GM12864 (cell line): ENCODE results near the gene ZNF506.
"Not testable (repeated sequence)": the region's sequence is repeated elsewhere in the genome, so short reads cannot be mapped to it uniquely, and the experiment has no call there.

Experiments used
- DNase-seq: peaks from one replicate; pipeline ENCODE4 v3.0.0-alpha.2; 2011; ENCODE audit warnings: low read depth
- H3K4me3 ChIP-seq: 2 replicates; pipeline ENCODE4 v1.5.1; 2011; ENCODE audit warnings: mild to moderate bottlenecking, low read depth, low read length, control low read depth
- CTCF ChIP-seq: IDR thresholded peaks from 2 replicates; pipeline ENCODE4 v1.5.1; 2011; ENCODE audit warnings: low read depth, mild to moderate bottlenecking, moderate library complexity, low read length, control low read depth, inconsistent platforms; ENCODE audit errors: missing control alignments

The ZNF506 gene

GRCh38 chr19:19821366-19821951 lies at the start of gene ZNF506:
TSS of gene ZNF506 (minus strand) at chr19:19821750. CDS start at chr19:19821603, 147 bp downstream.
- peak; percentile 92 for DNase-seq
- no peak for TF ChIP-seq CTCF
- peak within 1 kb of the TSS; percentile 76 for H3K4me3 ChIP-seq

GRCh38 chr19:19870086-19870485 lies 48.5 kb upstream of the ZNF506 start:
- H3K4me3 ChIP-seq, DNase-seq: not testable (repeated sequence)

- H3K4me3 ChIP-seq, result peak overlapping the region; percentile 98
- no peak for TF ChIP-seq CTCF
- peak; percentile 36 for DNase-seq
Observed at GRCh38 chr19:19866611-19867248, 45.2 kb upstream of the ZNF506 start.

- peak within 1 kb of the TSS; percentile 98 for H3K4me3 ChIP-seq
- peak; percentile 93 for DNase-seq
- no peak for TF ChIP-seq CTCF
Observed at GRCh38 chr19:19865750-19866610, 44.4 kb upstream of the ZNF506 start, which contains the start of gene ZNF253. TSS of gene ZNF253 (plus strand) at chr19:19865882. CDS start at chr19:19865997, 115 bp downstream.

DNA sequence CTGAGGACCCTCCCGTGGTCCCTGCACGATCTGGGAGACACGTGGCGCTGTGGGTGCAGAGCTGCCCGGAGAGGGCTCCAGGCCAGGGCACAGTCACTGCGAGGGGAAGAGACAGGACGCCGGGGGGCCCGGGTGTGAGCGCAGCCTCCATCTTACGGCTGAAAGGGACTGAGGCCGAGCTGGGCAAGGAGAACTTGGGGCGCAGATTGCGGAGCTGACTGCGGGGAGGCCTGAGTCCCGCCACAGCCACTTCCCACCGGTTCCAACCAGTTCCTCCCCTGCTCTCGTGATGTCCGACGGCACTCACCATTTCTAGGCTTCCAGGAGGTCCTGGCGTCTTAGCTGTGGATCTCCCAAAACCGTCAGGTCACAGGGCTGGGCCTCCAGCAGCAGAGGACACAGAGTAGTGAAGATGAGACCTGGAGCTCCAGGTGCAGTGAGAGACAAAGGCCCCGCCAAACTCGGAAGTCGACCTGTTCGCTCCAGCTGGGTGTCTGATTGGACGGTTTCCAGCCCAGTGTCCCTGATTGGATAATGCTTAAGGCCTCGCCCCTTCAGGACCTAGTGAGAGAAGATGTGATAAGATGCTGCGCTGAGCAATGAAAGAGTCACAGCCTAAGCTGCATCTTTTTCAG lies 39.3 kb upstream of the ZNF506 start:
- no peak for TF ChIP-seq CTCF
- no peak for DNase-seq
- H3K4me3 ChIP-seq, result no peak overlapping the region

- no peak for DNase-seq
- no peak for TF ChIP-seq CTCF
Observed at GRCh38 chr19:19858751-19859150, 37.2 kb upstream of the ZNF506 start.

GRCh38 chr19:19851740-19852139 lies 30.2 kb upstream of the ZNF506 start:
- H3K4me3 ChIP-seq, DNase-seq: not testable (repeated sequence)

More at GRCh38 chr19:19858751-19859150, 37.2 kb upstream of the ZNF506 start:
- no peak overlapping the region for H3K4me3 ChIP-seq
